Measurements from ENCODE around the gene PGF.
A peak's percentile ranks its signal among the peaks of the same experiment; 100 is the strongest.
"Not testable (repeated sequence)": the region's sequence is repeated elsewhere in the genome, so short reads cannot be mapped to it uniquely, and the experiment has no call there.

PGF gene

GRCh38 chr14:74955229-74956026 lies at the start of gene PGF:
Gene PGF, minus strand, starts transcription at chr14:74955597. Its CDS starts 355 bp downstream, at chr14:74955242.
- Mint-ChIP-seq H3K9me3 (no peaks in the 10 kb centered on the region), H3K27ac (no peak within 1 kb of the TSS), H3K4me3 (peak within 1 kb of the TSS; percentile 49), H3K4me1 (no peaks in the 10 kb centered on the region), H3K36me3 (ENCODE audit: low read depth) (no peaks in the 10 kb centered on the region), H3K27me3 (peaks cover 9% of the 10 kb centered on the region)
- ATAC-seq, result peak; percentile 47
- peak; percentile 39 for DNase-seq

- peak overlapping the region; percentile 86 for H3K27ac Mint-ChIP-seq
- H3K4me3 Mint-ChIP-seq, result peak overlapping the region; percentile 97
- ATAC-seq (no peak), DNase-seq (no peak)
- peaks cover 37% of the 10 kb centered on the region for H3K36me3 Mint-ChIP-seq (ENCODE audit: low read depth)
- peaks cover 34% of the 10 kb centered on the region for H3K4me1 Mint-ChIP-seq
- no peaks in the 10 kb centered on the region for H3K27me3 Mint-ChIP-seq
- H3K9me3 Mint-ChIP-seq, result peaks cover 4% of the 10 kb centered on the region
Observed at GRCh38 chr14:75003250-75004027, 48.0 kb upstream of the PGF start.

GRCh38 chr14:75002392-75003249 lies 47.2 kb upstream of the PGF start, which contains the start of gene EIF2B2:
Gene EIF2B2, plus strand, starts transcription at chr14:75002921. Its CDS starts 70 bp downstream, at chr14:75002991.
- H3K4me1 Mint-ChIP-seq, result peaks cover 34% of the 10 kb centered on the region
- peak; percentile 99 for DNase-seq
- peak within 1 kb of the TSS; percentile 86 for H3K27ac Mint-ChIP-seq
- H3K27me3 Mint-ChIP-seq, result no peaks in the 10 kb centered on the region
- H3K9me3 Mint-ChIP-seq, result peaks cover 4% of the 10 kb centered on the region
- H3K4me3 Mint-ChIP-seq, result peak within 1 kb of the TSS; percentile 97
- peaks cover 30% of the 10 kb centered on the region for H3K36me3 Mint-ChIP-seq (ENCODE audit: low read depth)
- ATAC-seq, result peak; percentile 100

- no peak for ATAC-seq
- Mint-ChIP-seq H3K36me3 (ENCODE audit: low read depth) (peaks cover 25% of the 10 kb centered on the region), H3K4me1 (peaks cover 33% of the 10 kb centered on the region), H3K9me3 (peaks cover 4% of the 10 kb centered on the region), H3K27ac (peak overlapping the region; percentile 86), H3K4me3 (peak overlapping the region; percentile 97), H3K27me3 (no peaks in the 10 kb centered on the region)
- no peak for DNase-seq
Observed at GRCh38 chr14:75001899-75002298, 46.5 kb upstream of the PGF start.

- no peak overlapping the region for H3K27ac Mint-ChIP-seq
- H3K36me3 Mint-ChIP-seq (ENCODE audit: low read depth), result peaks cover 18% of the 10 kb centered on the region
- no peak for ATAC-seq
- H3K27me3 Mint-ChIP-seq, result no peaks in the 10 kb centered on the region
- peaks cover 31% of the 10 kb centered on the region for H3K4me1 Mint-ChIP-seq
- H3K9me3 Mint-ChIP-seq, result peaks cover 4% of the 10 kb centered on the region
- DNase-seq, result no peak
- H3K4me3 Mint-ChIP-seq, result no peak overlapping the region
Observed at GRCh38 chr14:75001261-75001660, 45.9 kb upstream of the PGF start.

GRCh38 chr14:74995781-74996180 lies 40.4 kb upstream of the PGF start:
- H3K27me3 Mint-ChIP-seq; H3K36me3 Mint-ChIP-seq (ENCODE audit: low read depth); DNase-seq; H3K27ac Mint-ChIP-seq; H3K4me1 Mint-ChIP-seq; H3K9me3 Mint-ChIP-seq; H3K4me3 Mint-ChIP-seq; ATAC-seq: not testable (repeated sequence)

- H3K4me3 Mint-ChIP-seq; DNase-seq; H3K36me3 Mint-ChIP-seq (ENCODE audit: low read depth); H3K27me3 Mint-ChIP-seq; H3K9me3 Mint-ChIP-seq; H3K4me1 Mint-ChIP-seq; ATAC-seq; H3K27ac Mint-ChIP-seq: not testable (repeated sequence)
Observed at GRCh38 chr14:74994182-74994581, 38.8 kb upstream of the PGF start.

- no peak for ATAC-seq
- H3K4me3 Mint-ChIP-seq, result no peak overlapping the region
Observed at GRCh38 chr14:74988993-74989392, 33.6 kb upstream of the PGF start.

GRCh38 chr14:74988131-74988530 lies 32.7 kb upstream of the PGF start:
- no peak for DNase-seq
- no peak for ATAC-seq
- no peak overlapping the region for H3K4me3 Mint-ChIP-seq
- no peak overlapping the region for H3K27ac Mint-ChIP-seq
- H3K27me3 Mint-ChIP-seq, result no peaks in the 10 kb centered on the region
- no peaks in the 10 kb centered on the region for H3K9me3 Mint-ChIP-seq
- no peaks in the 10 kb centered on the region for H3K4me1 Mint-ChIP-seq
- no peaks in the 10 kb centered on the region for H3K36me3 Mint-ChIP-seq (ENCODE audit: low read depth)

More at GRCh38 chr14:74988993-74989392, 33.6 kb upstream of the PGF start:
- H3K4me1 Mint-ChIP-seq, result no peaks in the 10 kb centered on the region
- no peaks in the 10 kb centered on the region for H3K9me3 Mint-ChIP-seq
- no peak for DNase-seq
- no peaks in the 10 kb centered on the region for H3K36me3 Mint-ChIP-seq (ENCODE audit: low read depth)
- H3K27me3 Mint-ChIP-seq, result no peaks in the 10 kb centered on the region
- no peak overlapping the region for H3K27ac Mint-ChIP-seq

- H3K27ac Mint-ChIP-seq, result no peak overlapping the region
- no peaks in the 10 kb centered on the region for H3K9me3 Mint-ChIP-seq
- no peak overlapping the region for H3K4me3 Mint-ChIP-seq
- DNase-seq (no peak), ATAC-seq (no peak)
- H3K27me3 Mint-ChIP-seq, result no peaks in the 10 kb centered on the region
- no peaks in the 10 kb centered on the region for H3K4me1 Mint-ChIP-seq
- no peaks in the 10 kb centered on the region for H3K36me3 Mint-ChIP-seq (ENCODE audit: low read depth)
Observed at GRCh38 chr14:74985806-74986205, 30.4 kb upstream of the PGF start.

GRCh38 chr14:74985028-74985310 lies 29.6 kb upstream of the PGF start:
- ATAC-seq, result no peak
- H3K27me3 Mint-ChIP-seq, result no peaks in the 10 kb centered on the region
- H3K4me3 Mint-ChIP-seq, result no peak overlapping the region
- DNase-seq, result no peak
- H3K9me3 Mint-ChIP-seq, result no peaks in the 10 kb centered on the region
- H3K36me3 Mint-ChIP-seq (ENCODE audit: low read depth), result no peaks in the 10 kb centered on the region
- H3K27ac Mint-ChIP-seq, result no peak overlapping the region
- H3K4me1 Mint-ChIP-seq, result no peaks in the 10 kb centered on the region

- DNase-seq (no peak), ATAC-seq (no peak)
- Mint-ChIP-seq H3K36me3 (ENCODE audit: low read depth) (no peaks in the 10 kb centered on the region), H3K9me3 (no peaks in the 10 kb centered on the region), H3K4me3 (no peak overlapping the region), H3K27me3 (no peaks in the 10 kb centered on the region), H3K4me1 (no peaks in the 10 kb centered on the region), H3K27ac (no peak overlapping the region)
Observed at GRCh38 chr14:74984236-74985027, 29.0 kb upstream of the PGF start.

- no peaks in the 10 kb centered on the region for H3K9me3 Mint-ChIP-seq
- no peaks in the 10 kb centered on the region for H3K36me3 Mint-ChIP-seq (ENCODE audit: low read depth)
- H3K27me3 Mint-ChIP-seq, result no peaks in the 10 kb centered on the region
- H3K27ac Mint-ChIP-seq, result no peak overlapping the region
- no peak overlapping the region for H3K4me3 Mint-ChIP-seq
- H3K4me1 Mint-ChIP-seq, result no peaks in the 10 kb centered on the region
- ATAC-seq, result no peak
- no peak for DNase-seq
Observed at GRCh38 chr14:74983343-74983742, 27.9 kb upstream of the PGF start.

GRCh38 chr14:74982661-74983060 lies 27.3 kb upstream of the PGF start:
- no peak overlapping the region for H3K4me3 Mint-ChIP-seq
- no peaks in the 10 kb centered on the region for H3K27me3 Mint-ChIP-seq
- no peaks in the 10 kb centered on the region for H3K4me1 Mint-ChIP-seq
- H3K9me3 Mint-ChIP-seq, result no peaks in the 10 kb centered on the region
- H3K36me3 Mint-ChIP-seq (ENCODE audit: low read depth), result no peaks in the 10 kb centered on the region
- DNase-seq, result no peak
- no peak for ATAC-seq
- no peak overlapping the region for H3K27ac Mint-ChIP-seq

All from activated naive CD8-positive, alpha-beta T cell treated with anti-CD3 and anti-CD28 coated beads, Interleukin-2, amount 50 U/mL, for 24 hours (primary cell).